Measurements from ENCODE around the gene ZMYM2.
"Not testable (repeated sequence)": the region's sequence is repeated elsewhere in the genome, so short reads cannot be mapped to it uniquely, and the experiment has no call there.

Gene ZMYM2

DNA sequence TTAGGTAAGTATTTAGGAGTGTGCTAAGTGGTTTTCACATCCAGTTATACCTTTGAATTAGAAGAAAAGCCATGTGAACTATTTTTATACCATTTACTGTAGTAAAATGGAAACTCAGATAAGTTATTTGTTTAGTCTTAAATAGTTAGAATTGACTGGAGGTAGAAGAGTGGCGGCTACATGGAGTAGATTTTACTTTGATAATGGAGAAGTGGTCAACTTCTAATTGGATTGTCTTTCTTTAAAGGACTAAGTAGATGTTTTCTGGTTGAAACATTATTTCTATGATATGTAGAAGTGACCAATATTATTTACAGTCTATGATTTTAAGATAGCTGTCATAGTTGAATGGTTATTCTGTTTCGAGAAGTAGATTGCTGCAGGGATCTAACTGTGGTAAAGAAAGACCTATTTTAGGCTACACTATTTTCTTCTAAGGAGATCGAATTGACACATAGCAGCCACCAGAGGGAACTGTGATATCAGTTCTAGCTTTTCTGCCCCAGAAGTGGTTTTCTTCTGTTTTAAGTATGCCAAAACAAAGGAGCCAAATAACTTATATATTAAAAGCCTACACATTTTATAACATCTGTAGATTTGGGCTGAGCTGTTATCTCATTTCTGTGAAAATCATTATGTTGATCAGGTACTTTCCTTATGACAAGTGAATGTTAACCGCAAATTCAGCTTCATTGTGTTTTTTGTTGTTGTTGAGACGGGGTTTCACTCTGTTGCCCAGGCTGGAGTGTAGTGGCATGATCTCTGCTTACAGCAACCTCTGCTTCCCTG is 26.1 kb downstream of the ZMYM2 start:
- no peak for DNase-seq

DNA sequence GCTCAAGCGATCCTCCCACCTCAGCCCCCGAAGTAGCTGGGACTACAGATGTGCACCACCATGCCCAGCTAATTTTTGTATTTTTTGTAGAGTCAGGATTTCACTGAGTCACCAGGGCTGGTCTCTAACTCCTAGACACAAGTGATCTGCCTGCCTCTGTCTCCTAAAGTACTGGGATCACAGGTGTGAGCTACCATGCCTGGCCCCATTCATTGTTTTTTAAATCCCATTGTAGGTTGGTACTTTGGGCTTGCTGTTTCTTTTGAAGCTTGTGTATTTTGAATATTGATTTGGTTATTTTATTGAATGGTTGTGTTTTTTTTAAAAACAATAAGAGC is 26.7 kb downstream of the ZMYM2 start:
- DNase-seq, result no peak

DNA sequence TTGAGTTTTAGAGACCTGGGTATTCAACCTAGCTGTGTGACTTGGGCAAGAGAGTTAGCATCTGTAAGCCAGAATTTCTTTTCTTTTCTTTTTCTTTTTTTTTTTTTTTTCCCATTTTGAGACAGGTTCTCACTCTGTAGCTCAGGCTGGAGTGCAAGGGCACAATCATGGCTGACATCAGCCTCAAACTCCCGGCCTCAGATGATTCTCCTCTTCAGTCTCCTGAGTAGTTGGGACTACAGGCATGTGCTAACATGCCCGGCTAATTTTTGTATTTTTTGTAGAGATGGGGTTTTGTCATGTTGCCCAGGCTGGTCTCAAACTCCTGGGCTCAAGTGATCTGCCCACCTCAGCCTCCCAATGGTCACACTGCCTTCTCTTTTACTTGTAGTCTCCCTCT is 33.0 kb downstream of the ZMYM2 start:
- DNase-seq, result no peak

DNA sequence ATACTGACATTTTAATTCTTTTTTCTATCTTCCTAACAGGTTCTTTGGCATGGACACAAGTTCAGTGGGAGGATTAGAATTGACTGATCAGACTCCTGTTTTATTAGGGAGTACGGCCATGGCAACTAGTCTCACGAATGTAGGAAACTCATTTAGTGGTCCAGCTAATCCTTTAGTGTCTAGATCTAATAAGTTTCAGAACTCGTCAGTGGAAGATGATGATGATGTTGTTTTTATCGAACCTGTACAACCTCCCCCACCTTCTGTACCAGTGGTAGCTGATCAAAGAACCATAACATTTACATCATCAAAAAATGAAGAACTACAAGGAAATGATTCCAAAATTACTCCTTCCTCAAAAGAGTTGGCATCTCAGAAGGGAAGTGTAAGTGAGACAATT is 34.5 kb downstream of the ZMYM2 start:
- no peak for DNase-seq

DNA sequence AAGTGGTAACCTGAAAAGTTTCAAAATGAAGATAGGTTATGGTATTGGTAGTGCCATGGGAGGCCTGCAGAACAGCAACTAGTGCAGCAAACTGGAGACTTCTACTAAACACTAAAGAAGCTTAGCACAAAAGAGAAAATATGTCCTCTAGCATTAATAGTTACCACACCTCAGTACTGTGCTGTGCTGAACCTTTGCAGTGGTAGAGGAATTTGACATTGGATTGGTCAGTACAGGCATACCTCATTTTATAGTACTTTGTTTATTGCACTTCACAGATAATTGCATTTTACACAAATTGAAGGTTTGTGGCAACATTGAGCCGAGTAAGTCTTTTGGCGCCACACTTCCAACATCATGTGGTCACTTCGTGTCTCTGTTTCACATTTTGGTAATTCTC is 40.4 kb downstream of the ZMYM2 start:
- DNase-seq, result no peak

DNA sequence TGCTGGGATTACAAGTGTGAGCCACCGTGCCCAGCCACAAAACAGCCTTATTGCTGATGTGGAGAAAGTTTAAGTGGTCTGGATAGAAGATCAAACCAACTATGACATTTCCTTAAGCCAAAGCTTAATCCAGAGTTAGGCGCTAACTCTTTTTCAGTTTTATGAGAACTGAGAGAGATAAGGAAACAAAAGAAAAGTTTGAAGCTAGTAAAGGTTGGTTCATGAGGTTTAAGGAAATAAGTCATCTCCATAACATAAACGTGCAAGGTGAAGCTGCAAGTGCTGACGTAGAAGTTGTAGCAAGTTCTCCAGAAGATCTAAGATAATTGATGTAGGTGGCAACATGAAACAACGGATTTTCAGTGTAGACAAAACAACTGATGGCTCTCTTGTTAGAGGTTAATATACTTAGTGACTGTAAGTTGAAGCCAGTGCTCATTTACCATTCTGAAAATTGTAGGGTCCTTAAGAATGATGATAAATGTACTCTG is 41.6 kb downstream of the ZMYM2 start:
- no peak for DNase-seq

DNA sequence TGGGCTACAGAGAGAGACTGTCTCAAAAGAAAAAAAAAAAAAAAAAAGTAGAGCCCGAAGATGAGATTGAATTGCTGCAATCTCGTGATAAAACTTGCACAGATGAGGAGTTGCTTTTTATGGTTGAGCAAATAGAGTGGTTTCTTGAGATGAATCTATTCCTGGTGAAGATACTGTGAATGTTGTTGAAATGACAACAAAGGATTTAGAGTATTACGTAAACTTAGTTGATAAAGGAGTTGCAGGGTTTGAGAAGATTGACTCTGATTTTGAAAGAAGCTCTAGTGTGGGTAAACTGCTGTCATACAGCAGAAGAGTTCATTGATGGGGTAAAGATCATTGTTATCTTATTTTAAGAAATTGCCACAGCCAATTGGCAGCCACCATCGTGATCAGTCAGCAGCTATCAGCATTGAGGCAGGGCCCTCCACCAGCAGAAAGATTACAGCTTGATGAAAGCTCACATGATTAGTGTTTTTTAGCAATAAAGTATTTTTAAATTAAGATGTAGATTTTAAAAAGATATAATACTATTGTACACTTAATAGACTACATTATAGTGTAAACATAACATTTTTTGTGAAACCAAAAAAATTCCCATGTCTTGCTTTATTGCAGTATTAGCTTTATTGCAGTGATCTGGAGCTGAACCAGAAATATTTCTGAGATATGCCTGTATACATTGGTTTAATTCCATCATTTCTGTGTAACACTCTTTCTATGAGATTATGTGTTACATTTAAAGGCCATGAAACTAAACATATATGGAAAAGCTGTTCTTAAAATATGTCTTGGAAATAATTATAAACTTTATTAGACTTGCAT is 43.1 kb downstream of the ZMYM2 start:
- DNase-seq, result no peak

DNA sequence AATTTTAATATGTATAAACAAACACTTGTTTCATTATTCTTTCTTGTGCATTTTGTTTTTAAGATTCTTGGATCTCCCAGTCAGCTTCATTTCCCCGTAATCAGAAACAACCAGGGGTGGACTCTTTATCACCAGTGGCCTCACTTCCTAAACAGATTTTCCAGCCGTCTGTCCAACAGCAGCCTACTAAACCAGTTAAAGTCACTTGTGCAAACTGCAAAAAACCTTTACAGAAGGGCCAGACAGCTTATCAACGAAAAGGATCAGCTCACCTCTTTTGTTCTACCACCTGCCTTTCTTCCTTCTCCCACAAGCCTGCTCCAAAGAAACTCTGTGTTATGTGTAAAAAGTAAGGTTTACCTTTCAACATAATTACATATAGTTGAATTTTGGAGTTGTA is 44.3 kb downstream of the ZMYM2 start:
- no peak for DNase-seq

DNA sequence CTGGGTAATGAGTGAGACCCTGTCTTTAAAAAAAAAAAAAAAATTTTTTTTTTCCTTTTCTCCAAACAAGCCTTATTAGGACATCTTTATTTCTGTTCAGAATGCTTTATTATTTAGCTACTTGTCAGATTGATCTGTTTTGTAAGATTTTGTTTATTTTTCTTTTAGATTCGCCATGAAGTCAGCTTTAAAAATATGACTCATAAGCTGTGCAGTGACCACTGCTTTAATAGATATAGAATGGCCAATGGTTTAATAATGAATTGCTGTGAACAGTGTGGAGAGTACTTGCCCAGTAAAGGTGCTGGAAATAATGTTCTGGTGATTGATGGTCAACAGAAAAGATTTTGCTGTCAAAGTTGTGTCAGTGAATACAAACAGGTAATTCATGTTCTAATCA is 47.7 kb downstream of the ZMYM2 start:
- DNase-seq, result no peak

DNA sequence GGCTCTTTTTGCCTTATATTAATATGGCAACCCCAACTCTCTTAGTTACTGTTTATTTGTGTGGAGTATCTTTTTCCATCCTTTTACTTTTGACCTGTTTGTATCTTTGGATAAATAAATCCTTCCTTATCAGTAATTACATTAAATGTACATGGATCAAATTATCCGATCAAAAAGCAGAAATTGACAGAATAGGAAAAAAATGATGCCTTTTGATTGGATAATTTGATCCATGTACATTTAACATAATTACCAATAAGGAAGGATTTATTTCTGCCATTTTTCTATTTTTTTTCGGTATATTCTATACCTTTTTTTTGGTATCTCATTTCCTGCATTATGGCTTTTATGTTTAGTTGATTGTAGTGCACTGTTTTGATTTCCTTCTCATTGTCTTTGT is 57.2 kb downstream of the ZMYM2 start:
- DNase-seq, result no peak

DNA sequence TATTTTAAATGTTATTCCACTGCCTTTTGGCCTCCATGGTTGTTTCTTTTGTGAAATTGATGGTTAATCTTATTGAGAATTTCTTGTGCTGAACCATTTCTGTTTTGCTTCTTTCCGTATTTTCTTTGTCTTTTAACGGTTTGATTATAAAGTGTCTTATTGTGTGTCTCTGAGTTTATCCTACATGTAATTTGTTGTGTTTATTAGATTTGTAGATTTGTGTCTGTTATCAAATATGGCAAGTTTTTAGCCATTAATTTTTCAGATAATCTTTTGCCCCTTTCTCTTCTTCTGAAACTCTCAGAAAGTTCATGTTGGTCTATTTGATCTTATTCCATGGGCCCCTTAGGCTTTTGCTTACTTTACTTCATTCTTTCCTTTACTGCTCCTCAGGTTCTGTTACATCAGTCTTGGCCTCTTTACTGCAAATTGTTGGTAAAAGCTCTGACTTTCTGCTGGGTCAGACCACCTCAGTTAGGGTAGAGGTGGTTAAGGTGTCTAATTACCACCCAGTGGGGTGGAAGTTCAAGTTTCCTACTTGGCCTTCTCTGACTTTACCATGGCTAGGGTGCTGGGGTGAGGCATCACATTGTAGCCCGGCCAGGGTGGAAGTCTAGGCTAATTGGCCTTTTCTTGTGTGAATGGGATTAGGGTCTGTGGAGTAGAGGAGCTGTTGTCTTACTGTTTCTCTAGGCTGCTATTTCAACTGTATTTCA is 58.3 kb downstream of the ZMYM2 start:
- no peak for DNase-seq

DNA sequence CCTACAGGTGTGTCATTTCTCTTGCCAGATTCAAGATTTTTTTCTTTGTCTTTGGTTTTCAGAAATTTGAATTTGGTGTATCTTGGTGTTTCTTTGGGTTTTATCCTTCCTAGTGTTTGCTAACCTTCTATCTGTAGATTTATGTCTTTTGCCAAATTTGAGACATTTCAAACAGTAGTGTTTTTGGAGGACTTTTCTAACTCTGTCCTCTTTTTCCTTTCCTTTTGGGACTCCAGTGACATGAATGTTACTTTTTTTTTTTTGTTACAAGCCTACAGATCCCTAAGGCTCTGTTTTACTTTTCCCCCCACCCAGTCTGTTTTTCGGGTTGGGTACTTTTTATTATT is 58.8 kb downstream of the ZMYM2 start:
- DNase-seq, result no peak

DNA sequence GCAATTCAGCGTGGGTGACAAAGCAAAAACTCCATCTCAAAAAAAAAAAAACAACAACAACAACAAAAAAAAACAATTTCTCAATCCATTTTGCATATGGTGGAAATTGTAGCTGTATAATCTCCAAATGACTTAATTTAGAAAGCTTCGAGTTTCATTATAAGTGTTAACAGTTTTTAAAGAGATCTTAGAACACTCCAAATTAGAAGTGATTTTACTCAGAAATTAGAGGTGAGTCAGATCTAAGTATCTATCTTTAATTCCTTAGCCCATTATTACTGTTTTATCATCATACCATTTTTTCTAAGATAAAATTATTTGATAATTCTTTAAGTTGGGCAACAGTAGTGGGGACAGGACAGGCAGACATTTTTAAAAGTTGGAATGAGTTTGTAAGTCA is 60.5 kb downstream of the ZMYM2 start:
- DNase-seq, result no peak

DNA sequence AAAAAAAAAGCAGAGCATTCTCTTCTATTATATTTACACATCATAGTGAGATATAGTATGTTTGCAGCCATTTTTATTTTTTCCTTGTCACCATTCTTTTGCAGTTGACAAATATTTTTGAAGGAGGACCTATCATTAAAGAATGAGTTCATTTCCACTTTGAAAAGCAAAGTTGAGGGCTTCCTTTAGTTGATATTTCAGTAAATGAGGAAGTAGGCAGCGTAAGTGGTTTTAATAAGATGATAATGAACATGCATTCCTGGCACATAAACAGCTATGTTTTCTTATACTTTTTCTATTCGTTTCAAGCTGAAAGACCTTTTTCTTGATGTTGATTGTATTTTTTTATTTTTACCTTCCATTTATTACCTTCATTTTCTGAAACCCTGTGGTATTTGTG is 66.2 kb downstream of the ZMYM2 start:
- DNase-seq, result no peak

DNA sequence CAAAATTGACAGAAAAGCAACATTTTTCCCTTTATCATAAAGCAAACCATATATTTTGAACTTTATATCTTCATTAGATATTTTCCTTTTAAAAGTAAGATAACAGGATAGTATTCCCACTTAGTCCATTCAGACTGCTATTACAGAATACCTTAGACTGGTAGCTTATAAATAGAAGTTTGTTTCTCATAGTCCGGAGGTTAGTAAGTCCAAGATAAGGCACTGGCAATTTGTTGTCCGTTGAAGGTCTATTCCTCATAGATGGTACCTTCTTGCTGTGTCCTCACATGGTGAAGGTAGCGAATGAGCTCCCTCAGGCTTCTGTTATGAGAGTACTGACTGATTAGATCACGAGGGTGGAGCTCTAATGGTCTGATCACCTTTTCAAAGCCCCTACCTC is 70.4 kb downstream of the ZMYM2 start:
- DNase-seq, result no peak

DNA sequence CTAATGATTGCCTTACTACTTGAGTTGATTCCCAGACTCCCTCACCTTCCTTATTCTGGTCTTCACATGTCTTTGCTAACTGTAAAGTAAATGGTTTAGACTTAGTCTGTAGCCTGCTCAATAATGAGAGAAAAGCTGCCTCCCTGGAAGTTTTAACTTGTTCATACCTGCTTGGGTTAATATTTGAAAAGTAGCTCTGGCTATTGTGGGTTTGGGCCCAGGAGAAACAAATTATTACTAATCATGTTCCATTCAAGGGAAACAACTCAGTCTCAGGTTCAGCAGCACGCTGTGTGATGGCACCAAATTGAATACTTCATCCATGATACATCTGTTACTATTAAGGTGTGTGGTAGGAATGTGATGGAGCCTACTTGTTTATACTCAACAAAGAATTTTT is 75.0 kb downstream of the ZMYM2 start:
- DNase-seq, result no peak

DNA sequence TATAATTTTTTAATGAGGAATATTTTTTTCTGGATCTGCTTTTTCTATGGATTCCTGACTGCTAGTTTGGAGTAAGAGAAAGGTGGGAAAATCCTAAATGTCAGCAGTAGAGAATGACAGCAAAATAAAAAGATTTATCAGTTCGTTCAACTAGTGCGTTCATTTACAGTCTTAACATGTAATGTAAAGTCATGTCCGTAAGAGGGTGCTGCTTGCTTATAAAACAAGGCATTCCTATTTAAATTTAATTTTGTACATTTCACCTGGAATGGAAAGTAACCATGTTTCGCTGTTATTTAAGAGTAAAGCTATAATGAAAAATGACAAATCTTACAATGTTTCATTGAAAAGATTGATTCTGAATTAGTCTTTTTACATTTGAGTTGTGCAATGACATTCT is 76.6 kb downstream of the ZMYM2 start:
- DNase-seq, result no peak

DNA sequence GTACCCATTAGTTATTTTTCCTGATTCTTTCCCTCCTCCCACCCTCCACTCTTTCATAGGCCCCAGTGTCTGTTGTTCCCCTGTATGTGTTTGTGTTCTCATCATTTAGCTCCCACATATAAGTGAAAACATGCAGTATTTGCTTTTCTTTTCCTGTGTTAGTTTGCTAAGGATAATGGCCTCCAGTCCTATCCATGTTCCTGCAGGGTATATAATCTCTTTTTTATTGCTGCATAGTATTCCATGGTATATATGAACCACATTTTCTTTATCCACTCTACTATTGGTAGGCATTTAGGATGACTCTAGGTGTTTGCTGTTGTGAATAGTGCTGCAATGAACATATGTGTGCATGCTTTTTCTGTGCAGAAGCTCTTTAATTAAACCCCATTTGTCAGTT is 79.4 kb downstream of the ZMYM2 start:
- no peak for DNase-seq

DNA sequence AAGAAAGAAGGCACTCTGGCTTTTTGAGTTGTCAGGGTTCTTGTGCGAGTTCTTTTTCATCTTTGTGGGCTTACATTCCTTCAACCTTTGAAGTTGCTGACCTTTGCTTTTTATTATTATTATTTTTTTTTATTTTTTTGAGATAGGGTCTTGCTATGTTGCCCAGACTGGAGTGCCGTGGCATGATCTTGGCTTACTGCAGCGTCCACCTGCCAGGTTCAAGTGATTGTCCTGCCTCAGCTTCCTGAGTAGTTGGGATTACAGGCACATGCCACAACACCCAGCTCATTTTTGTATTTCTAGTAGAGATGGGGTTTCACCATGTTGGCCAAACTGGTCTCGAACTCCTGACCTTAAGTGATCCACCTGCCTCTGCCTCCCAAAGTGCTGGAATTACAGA is 84.1 kb downstream of the ZMYM2 start:
- not testable (repeated sequence) for DNase-seq

DNA sequence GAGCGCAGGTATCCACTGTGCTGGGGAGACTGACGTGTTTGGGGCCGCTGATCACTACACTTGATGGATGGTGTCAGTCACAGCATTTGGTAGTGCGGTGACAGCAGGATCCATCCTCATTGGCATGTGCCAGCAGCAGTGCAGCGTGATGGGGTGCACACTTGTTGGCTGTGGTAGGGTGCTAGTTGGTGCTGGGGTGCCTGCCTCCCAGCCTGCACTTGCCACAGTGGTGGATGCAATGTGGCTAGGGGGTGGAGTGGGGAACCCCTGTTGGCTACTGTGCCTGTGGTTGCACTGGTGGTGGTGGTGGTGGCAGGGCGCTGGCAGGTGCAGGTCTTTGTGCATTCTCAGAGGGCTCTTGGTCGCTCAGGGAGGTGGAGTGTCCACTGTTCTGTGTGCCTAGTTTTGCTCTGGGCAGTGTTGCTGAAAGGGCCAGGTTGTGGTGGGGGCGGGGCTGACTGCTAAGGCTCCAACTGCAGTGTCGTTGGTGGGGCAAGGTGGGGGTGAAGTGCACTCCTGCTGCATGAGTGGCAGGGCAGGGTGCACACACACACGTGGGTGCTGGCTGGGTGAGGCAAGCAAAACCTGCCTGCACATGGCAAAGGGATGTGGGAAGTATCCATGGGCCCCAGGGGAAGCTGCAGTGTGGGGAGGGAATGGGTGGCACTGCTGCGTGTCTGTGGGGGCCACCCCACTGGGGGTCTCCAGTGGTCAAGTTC is 84.8 kb downstream of the ZMYM2 start:
- DNase-seq, result no peak

DNA sequence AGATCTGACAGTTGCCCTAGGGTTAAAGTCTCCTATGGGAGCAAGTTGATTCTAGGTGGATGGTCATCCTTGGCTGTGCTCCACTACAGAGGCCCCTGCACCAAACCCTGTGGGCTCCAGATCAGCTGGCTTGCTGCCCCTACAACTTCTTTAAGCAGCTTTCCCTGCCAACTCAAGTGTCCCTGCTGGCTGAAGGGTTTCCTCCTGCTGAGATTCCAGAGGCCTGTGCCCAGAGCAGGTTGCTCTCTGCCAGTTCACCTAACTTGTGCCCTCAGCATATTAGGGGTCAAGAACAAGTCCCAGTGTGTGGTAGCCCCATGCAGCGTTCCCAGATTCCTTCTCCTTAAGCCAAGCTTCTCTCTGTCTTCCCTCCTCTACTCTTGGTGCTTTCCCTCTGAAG is 85.6 kb downstream of the ZMYM2 start:
- no peak for DNase-seq

DNA sequence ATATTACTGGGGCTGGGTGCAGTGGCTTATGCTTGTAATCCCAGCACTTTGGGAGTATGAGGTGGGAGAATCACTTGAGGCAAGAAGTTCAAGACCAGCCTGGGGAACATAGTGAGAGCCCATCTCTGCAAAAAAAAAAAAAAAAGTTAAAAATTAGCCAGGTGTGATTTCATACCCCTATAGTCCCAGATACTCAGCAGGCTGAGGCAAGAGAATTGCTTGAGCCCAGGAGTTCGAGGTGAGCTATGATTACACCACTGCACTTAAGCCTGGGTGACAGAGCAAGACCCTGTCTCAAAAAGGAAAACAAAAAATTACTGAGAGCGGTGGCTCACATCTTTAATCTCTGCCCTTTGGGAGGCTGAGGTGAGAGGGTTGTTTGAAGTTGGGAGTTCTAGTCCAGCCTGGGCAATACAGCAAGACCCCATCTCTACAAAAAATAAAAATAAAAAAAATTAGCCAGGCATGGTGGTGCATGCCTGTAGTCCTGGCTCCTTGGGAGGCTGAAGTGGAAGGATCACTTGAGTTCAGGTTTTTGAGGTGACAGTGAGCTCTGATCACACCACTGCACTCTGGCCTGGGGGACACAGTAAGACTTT is 87.5 kb downstream of the ZMYM2 start:
- no peak for DNase-seq

All from NCI-H2171 (cell line).